NCI-H2196 (cell line): ENCODE measurements around the gene OSBPL3.

Experiments used
- DNase-seq: peaks from one replicate; lab custom pipeline; 2025; ENCODE audit not compliant: unreplicated experiment; lab: John Stamatoyannopoulos, UW

The OSBPL3 gene

GRCh38 chr7:24902931-24903330 lies 77.0 kb downstream of the OSBPL3 start:
- DNase-seq: no peak

- no peak for DNase-seq
These were observed 77.7 kb downstream of the OSBPL3 start for GRCh38 chr7:24902276-24902675.

GRCh38 chr7:24899905-24900304 lies 80.1 kb downstream of the OSBPL3 start:
- DNase-seq: no peak

GRCh38 chr7:24899161-24899560 lies 80.8 kb downstream of the OSBPL3 start:
- DNase-seq: no peak

GRCh38 chr7:24898691-24899090 lies 81.3 kb downstream of the OSBPL3 start:
- DNase-seq: no peak

GRCh38 chr7:24896031-24896501 lies 83.9 kb downstream of the OSBPL3 start:
- DNase-seq: no peak

DNA sequence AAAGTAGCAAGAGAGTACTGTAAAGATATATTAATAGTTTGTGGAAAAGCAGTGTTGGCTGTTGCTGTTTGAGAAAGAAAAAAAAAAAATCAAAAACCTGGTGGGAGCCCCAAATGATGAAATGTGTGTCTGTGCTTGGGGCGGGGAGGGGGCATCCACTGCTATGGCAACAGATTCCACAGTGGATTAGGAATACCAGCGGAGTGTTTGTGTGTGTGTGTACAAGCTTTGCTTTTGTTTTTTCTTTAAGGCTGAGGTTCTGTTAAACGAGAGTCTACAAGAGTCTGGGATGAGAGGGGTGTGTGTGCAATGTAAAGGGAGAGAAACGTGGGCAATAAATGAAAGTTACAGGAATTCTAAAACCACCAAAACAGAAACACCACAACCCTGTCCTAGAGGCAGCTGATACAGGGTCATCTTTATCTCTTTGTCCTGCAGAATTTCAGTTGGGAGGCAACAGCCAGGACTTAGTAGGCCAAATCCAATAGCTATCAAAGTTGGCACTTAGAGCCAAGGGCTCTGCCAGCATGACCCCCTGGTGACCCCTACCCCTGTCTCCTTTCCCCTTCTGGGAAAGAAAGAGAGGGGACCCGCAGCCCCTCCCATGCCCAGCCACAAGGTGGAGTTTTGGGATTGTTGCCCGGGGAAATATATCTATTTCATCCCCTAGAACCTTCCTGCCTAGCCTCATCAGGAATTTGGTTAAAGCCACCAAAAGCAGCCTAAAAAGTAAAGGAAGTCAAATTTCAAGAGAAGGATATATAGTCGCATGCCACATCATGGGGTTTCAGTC lies 85.4 kb downstream of the OSBPL3 start:
- DNase-seq: no peak

GRCh38 chr7:24891311-24891735 lies 88.7 kb downstream of the OSBPL3 start:
- no peak for DNase-seq

GRCh38 chr7:24889611-24890010 lies 90.4 kb downstream of the OSBPL3 start:
- no peak for DNase-seq

- no peak for DNase-seq
These were observed 91.3 kb downstream of the OSBPL3 start for GRCh38 chr7:24888653-24889052.

- no peak for DNase-seq
These were observed 94.3 kb downstream of the OSBPL3 start for GRCh38 chr7:24885716-24886115.

- no peak for DNase-seq
These were observed 94.7 kb downstream of the OSBPL3 start for GRCh38 chr7:24885305-24885704.

GRCh38 chr7:24884401-24884800 lies 95.6 kb downstream of the OSBPL3 start:
- DNase-seq: no peak

DNA sequence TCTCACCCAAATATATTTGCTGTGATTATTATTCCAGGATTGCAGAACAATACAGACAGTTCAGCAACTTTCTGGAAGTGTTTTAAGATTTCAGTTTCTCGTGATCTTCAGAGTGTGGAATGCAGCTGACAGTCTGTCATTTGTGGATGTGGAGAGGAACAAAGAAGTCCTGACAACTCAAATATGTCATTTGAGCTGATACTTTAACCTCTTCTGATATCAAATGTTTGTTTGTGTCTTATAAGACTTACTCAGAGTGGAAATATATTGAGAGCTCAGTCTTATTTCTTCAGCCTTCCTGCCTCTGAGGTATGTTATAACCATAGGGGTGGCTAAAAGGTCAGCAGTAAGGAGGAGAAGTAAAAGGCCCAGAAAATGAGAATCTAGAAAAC lies 96.4 kb downstream of the OSBPL3 start:
- no peak for DNase-seq

DNA sequence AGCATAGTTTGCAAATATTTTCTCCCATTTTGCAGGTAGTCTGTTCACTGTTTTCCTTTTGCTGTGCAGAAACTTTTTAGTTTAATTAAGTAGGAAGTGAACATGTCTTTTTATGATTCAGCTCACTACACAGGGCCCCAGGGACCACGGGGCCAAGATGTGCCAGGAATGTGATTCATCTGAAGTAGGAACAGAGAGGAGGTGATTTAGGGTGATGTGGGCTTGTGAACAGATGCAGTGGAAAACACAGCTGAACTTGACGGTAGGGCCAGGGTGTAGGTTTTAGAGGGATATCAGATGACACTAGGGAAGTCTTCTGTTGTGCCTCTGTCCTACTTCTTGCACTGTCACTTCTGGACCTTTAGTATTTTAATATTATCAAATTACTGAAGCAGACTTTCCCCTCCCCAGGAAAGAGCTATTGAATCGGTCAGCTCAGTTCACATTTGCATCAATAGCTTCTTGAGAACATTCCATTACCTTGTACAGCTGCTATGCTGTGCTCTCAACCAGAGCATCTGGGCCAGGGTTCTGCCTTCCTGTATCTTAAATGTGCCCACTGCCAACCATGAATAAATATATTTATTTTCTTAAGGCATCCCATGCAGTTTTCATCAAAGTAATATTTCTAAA lies 96.9 kb downstream of the OSBPL3 start:
- DNase-seq: no peak

- DNase-seq: no peak
These were observed 98.4 kb downstream of the OSBPL3 start for GRCh38 chr7:24881623-24882022.

DNA sequence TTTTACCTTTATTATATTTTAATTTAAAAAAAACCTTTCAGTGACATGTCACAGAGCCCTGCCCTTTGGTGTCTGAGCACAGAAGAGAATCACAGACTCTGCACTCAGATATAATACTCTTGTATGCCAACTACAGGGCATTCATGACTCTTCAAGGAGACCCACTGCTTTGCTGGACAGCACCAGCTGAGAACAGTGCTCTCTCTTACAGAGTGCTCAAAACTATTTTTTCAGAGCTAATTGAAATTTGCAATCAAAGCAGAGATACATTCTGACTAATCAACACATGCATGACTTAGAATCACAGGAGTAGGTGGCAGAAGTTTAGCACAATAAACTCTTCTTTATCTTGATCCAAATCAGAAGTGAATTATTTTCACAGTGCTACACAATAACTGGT lies 99.1 kb downstream of the OSBPL3 start:
- DNase-seq: no peak

DNA sequence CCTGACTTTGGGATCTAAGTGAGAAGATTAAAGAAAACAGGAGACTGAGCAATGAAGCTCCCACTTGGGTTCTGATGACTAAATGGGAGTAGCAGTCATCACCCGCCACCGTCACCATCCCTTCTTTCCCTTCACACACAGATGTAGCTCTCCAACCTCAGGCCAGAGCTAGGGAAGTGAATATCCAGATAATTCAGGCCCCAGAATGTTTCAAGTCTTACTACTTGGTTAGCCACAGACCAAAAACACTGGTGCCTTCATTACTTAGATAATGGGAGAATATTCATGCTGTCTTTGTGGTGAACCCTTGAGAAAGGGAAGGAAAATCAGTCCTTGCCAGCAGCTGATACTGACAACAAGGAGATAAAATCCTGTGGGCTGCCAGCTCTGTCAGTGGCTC lies 100.7 kb downstream of the OSBPL3 start:
- DNase-seq: no peak

- DNase-seq: no peak
These were observed 102.1 kb downstream of the OSBPL3 start for GRCh38 chr7:24877790-24878311.

DNA sequence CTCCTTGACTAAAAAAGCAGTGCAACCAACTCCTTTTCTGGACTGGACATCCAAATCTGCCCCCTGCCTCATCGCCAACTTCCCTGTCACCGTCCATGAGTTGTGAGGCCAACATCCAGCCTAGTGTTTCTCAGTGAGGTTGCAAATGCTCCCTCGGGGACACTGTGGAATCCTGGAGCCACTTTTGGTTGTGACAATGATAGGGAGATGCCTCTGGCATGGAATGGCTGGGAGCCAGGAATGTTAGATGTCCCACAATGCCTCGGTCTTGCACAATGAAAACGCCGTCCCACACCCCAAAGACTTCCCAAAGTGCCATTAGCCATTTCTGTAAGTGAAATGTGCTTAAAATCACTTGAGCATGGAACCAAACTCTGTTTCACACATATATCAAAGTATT lies 105.2 kb downstream of the OSBPL3 start:
- no peak for DNase-seq

GRCh38 chr7:24873944-24874343 lies 106.0 kb downstream of the OSBPL3 start:
- DNase-seq: no peak

GRCh38 chr7:24871770-24872169 lies 108.2 kb downstream of the OSBPL3 start:
- no peak for DNase-seq
